Neuronal stem cell (in vitro differentiated cells): ENCODE measurements around the gene SLC35F4.
A peak's percentile ranks its signal among the peaks of the same experiment; 100 is the strongest.

Source experiments
- DNase-seq: peaks from one replicate; pipeline ENCODE4 v3.0.0-alpha.2; 2013; ENCODE audit warnings: low spot score
- H2AFZ ChIP-seq: one replicate; pipeline ENCODE4 v1.6.1; 2013; ENCODE audit warnings: mild to moderate bottlenecking, low read length, inconsistent platforms
- H2AK5ac ChIP-seq: 2 replicates; pipeline ENCODE4 v1.6.1; 2013; ENCODE audit warnings: low read depth, mild to moderate bottlenecking, inconsistent platforms, low read length, moderate library complexity, mixed read lengths
- H2BK120ac ChIP-seq: 2 replicates; pipeline ENCODE4 v1.6.1; 2013; ENCODE audit warnings: low read depth, mild to moderate bottlenecking, inconsistent platforms, low read length, moderate library complexity, mixed read lengths
- H2BK12ac ChIP-seq: one replicate; pipeline ENCODE4 v1.6.1; 2013; ENCODE audit warnings: low read length, inconsistent platforms
- H2BK15ac ChIP-seq: 2 replicates; pipeline ENCODE4 v1.6.1; 2013; ENCODE audit warnings: mild to moderate bottlenecking, low read length, inconsistent platforms, mixed read lengths
- H2BK5ac ChIP-seq: one replicate; pipeline ENCODE4 v1.6.1; 2013; ENCODE audit warnings: inconsistent platforms, mild to moderate bottlenecking, low read length, moderate library complexity
- H3K14ac ChIP-seq: one replicate; pipeline ENCODE4 v1.6.1; 2013; ENCODE audit warnings: low read length, inconsistent platforms
- H3K18ac ChIP-seq: 2 replicates; pipeline ENCODE4 v1.6.1; 2013; ENCODE audit warnings: low read length, inconsistent platforms
- H3K23ac ChIP-seq: 2 replicates; pipeline ENCODE4 v1.6.1; 2013; ENCODE audit warnings: low read depth, mild to moderate bottlenecking, mixed read lengths, low read length, inconsistent platforms; ENCODE audit not compliant: poor library complexity
- H3K27ac ChIP-seq: replicated peaks from 3 replicates; pipeline ENCODE4 v1.5.1; 2013; ENCODE audit warnings: low read length, inconsistent platforms
- H3K27me3 ChIP-seq, 3 experiments: 2 replicates each; pipeline ENCODE4 v1.6.1; 2013; ENCODE audit warnings: low read length in 3 of 3, mild to moderate bottlenecking in 2 of 3, inconsistent platforms in 1 of 3, low read depth in 1 of 3, mixed read lengths in 1 of 3, moderate library complexity in 1 of 3; ENCODE audit not compliant: control insufficient read depth in 3 of 3, insufficient read depth in 3 of 3
- H3K36me3 ChIP-seq, 2 donors: replicated peaks in 1 of 2; 2 replicates each; pipeline ENCODE4 v1.6.1; 2013; ENCODE audit warnings: low read length in 2 of 2; ENCODE audit not compliant: control insufficient read depth in 2 of 2, insufficient read depth in 2 of 2
- H3K4ac ChIP-seq: 2 replicates; pipeline ENCODE4 v1.6.1; 2013; ENCODE audit warnings: inconsistent platforms, mild to moderate bottlenecking, low read length, moderate library complexity
- H3K4me1 ChIP-seq, 2 donors: 1 replicate in 1 of 2; 2 replicates in 1 of 2; pipeline ENCODE4 v1.6.1; 2013; ENCODE audit warnings: low read length in 2 of 2, low read depth in 1 of 2; ENCODE audit not compliant: control insufficient read depth in 2 of 2, insufficient read depth in 1 of 2
- H3K4me2 ChIP-seq: one replicate; pipeline ENCODE4 v1.6.1; 2013; ENCODE audit warnings: mild to moderate bottlenecking, low read length, inconsistent platforms; ENCODE audit not compliant: insufficient read depth, poor library complexity, severe bottlenecking
- H3K4me3 ChIP-seq, 2 donors: 2 replicates each; pipeline ENCODE4 v1.5.1; 2013; ENCODE audit warnings: low read length in 2 of 2, mild to moderate bottlenecking in 2 of 2, inconsistent platforms in 1 of 2, moderate library complexity in 1 of 2
- H3K79me1 ChIP-seq: one replicate; pipeline ENCODE4 v1.6.1; 2013; ENCODE audit warnings: low read depth, mild to moderate bottlenecking, inconsistent platforms, low read length, moderate library complexity
- H3K9ac ChIP-seq: one replicate; pipeline ENCODE4 v1.6.1; 2013; ENCODE audit warnings: mild to moderate bottlenecking, low read depth, low read length, inconsistent platforms; ENCODE audit not compliant: poor library complexity
- H3K9me3 ChIP-seq, 2 donors: replicated peaks in 1 of 2; 2 replicates each; pipeline versions ENCODE3 to v1.6.1; 2013; ENCODE audit warnings: low read length in 2 of 2, mild to moderate bottlenecking in 2 of 2, inconsistent platforms in 1 of 2, low read depth in 1 of 2, mixed read lengths in 1 of 2, moderate library complexity in 1 of 2; ENCODE audit not compliant: control insufficient read depth in 2 of 2, insufficient read depth in 1 of 2
- H4K8ac ChIP-seq: one replicate; pipeline ENCODE4 v1.6.1; 2013; ENCODE audit warnings: low read depth, mild to moderate bottlenecking, inconsistent platforms, low read length, moderate library complexity
- H4K91ac ChIP-seq: one replicate; pipeline ENCODE4 v1.6.1; 2013; ENCODE audit warnings: low read length, low read depth, mild to moderate bottlenecking, inconsistent platforms; ENCODE audit not compliant: poor library complexity
- WGBS, 2 donors: extraction: QIAGEN DNeasy Blood & Tissue Kit; methylation state at CpG; one replicate each; pipeline ENCODE4 v1.1.7; 2013; ENCODE audit warnings: missing lambda C conversion rate in 2 of 2, mixed read lengths in 1 of 2; ENCODE audit not compliant: insufficient read length in 2 of 2, insufficient replicate concordance in 1 of 2; ENCODE audit errors: extremely low coverage in 2 of 2; 5-methylcytosine and 5-hydroxymethylcytosine counted together

The SLC35F4 gene

GRCh38 chr14:57897144-57897748, 31.4 kb upstream of the SLC35F4 start:
- no peak overlapping the region for H2AK5ac ChIP-seq
- H2BK5ac ChIP-seq, result no peak overlapping the region
- H2BK12ac ChIP-seq, result no peak overlapping the region
- no peak overlapping the region for H3K4me3 ChIP-seq
- no peak overlapping the region for H3K4ac ChIP-seq
- H3K14ac ChIP-seq, result no peak overlapping the region
- no peaks in the 10 kb centered on the region for H3K9me3 ChIP-seq
- H3K36me3 ChIP-seq, result no peaks in the 10 kb centered on the region
- no peaks in the 10 kb centered on the region for H3K27me3 ChIP-seq
- no peaks in the 10 kb centered on the region for H3K4me1 ChIP-seq
- H2AFZ ChIP-seq, result no peak overlapping the region
- H3K23ac ChIP-seq, result no peak overlapping the region
- no peak overlapping the region for H3K27ac ChIP-seq
- no CpG with 5 or more reads among the region's 5 CpGs for WGBS, 2 donors
- no peak overlapping the region for H2BK15ac ChIP-seq
- no peak overlapping the region for H3K4me2 ChIP-seq
- no peak overlapping the region for H3K9ac ChIP-seq
- no peak overlapping the region for H3K18ac ChIP-seq
- no peak overlapping the region for H4K8ac ChIP-seq
- H2BK120ac ChIP-seq, result no peak overlapping the region
- no peak overlapping the region for H4K91ac ChIP-seq
- H3K79me1 ChIP-seq, result no peaks in the 10 kb centered on the region
- DNase-seq, result no peak

GRCh38 chr14:57889245-57889644, 23.4 kb upstream of the SLC35F4 start:
- WGBS, 2 donors, result no CpG with 5 or more reads among the region's 4 CpGs
- Histone ChIP-seq H3K18ac (peak overlapping the region; percentile 11), H3K4me1 (peaks cover 0 to 1% of the 10 kb centered on the region in 2 donors), H4K91ac (no peak overlapping the region), H4K8ac (no peak overlapping the region), H3K9ac (no peak overlapping the region), H2BK120ac (no peak overlapping the region), H3K27me3 (no peaks in the 10 kb centered on the region), H2BK15ac (no peak overlapping the region), H3K4me2 (no peak overlapping the region), H3K4ac (no peak overlapping the region), H2AFZ (no peak overlapping the region), H2BK5ac (no peak overlapping the region), H2AK5ac (no peak overlapping the region), H3K36me3 (peaks cover 0 to 3% of the 10 kb centered on the region in 2 donors), H2BK12ac (no peak overlapping the region), H3K4me3 (no peak overlapping the region), H3K79me1 (no peaks in the 10 kb centered on the region), H3K14ac (no peak overlapping the region), H3K27ac (no peak overlapping the region), H3K23ac (no peak overlapping the region), H3K9me3 (peaks cover 0 to 2% of the 10 kb centered on the region in 2 donors)
- DNase-seq, result no peak

- no CpG with 5 or more reads among the region's 3 CpGs for WGBS, 2 donors
- DNase-seq, result no peak
- no peak overlapping the region for H3K18ac ChIP-seq
Observed at GRCh38 chr14:57884175-57884574, 18.3 kb upstream of the SLC35F4 start.

GRCh38 chr14:57883061-57883460, 17.2 kb upstream of the SLC35F4 start:
- Histone ChIP-seq H3K4ac (no peak overlapping the region), H3K9me3 (no peaks in the 10 kb centered on the region), H3K18ac (no peak overlapping the region), H3K27me3 (no peaks in the 10 kb centered on the region), H3K14ac (no peak overlapping the region), H3K79me1 (no peaks in the 10 kb centered on the region), H2AFZ (no peak overlapping the region), H3K4me3 (no peak overlapping the region), H3K36me3 (no peaks in the 10 kb centered on the region), H3K27ac (no peak overlapping the region), H4K91ac (no peak overlapping the region), H2BK5ac (no peak overlapping the region), H2BK12ac (no peak overlapping the region), H3K4me1 (no peaks in the 10 kb centered on the region), H3K4me2 (no peak overlapping the region), H2BK120ac (no peak overlapping the region), H2AK5ac (no peak overlapping the region), H3K23ac (no peak overlapping the region), H2BK15ac (no peak overlapping the region), H3K9ac (no peak overlapping the region), H4K8ac (no peak overlapping the region)
- DNase-seq, result no peak
- no CpG with 5 or more reads among the region's 7 CpGs for whole genome bisulfite sequencing, 2 donors

More at GRCh38 chr14:57884175-57884574, 18.3 kb upstream of the SLC35F4 start:
- no peaks in the 10 kb centered on the region for H3K9me3 ChIP-seq
- no peak overlapping the region for H3K14ac ChIP-seq
- H2BK5ac ChIP-seq, result no peak overlapping the region
- no peak overlapping the region for H4K91ac ChIP-seq
- H3K79me1 ChIP-seq, result no peaks in the 10 kb centered on the region
- no peak overlapping the region for H3K9ac ChIP-seq
- H3K23ac ChIP-seq, result no peak overlapping the region
- no peak overlapping the region for H3K4me2 ChIP-seq
- H3K4me3 ChIP-seq, result no peak overlapping the region
- H3K27me3 ChIP-seq, result no peaks in the 10 kb centered on the region
- H2BK12ac ChIP-seq, result no peak overlapping the region
- peaks cover 0 to under 1% of the 10 kb centered on the region in 2 donors for H3K4me1 ChIP-seq
- H2BK15ac ChIP-seq, result no peak overlapping the region
- no peak overlapping the region for H2AK5ac ChIP-seq
- H2BK120ac ChIP-seq, result no peak overlapping the region
- H3K36me3 ChIP-seq, result no peaks in the 10 kb centered on the region
- no peak overlapping the region for H2AFZ ChIP-seq
- H4K8ac ChIP-seq, result no peak overlapping the region
- H3K27ac ChIP-seq, result no peak overlapping the region
- H3K4ac ChIP-seq, result no peak overlapping the region
